Fibroblast of skin of right biceps (primary cell): ENCODE data around the gene TNK2.
"Not testable (repeated sequence)": the region's sequence is repeated elsewhere in the genome, so short reads cannot be mapped to it uniquely, and the experiment has no call there.

Source experiments
- DNase-seq: peaks from one replicate; pipeline ENCODE4 v3.0.0-alpha.2; 2013

The TNK2 gene

DNA sequence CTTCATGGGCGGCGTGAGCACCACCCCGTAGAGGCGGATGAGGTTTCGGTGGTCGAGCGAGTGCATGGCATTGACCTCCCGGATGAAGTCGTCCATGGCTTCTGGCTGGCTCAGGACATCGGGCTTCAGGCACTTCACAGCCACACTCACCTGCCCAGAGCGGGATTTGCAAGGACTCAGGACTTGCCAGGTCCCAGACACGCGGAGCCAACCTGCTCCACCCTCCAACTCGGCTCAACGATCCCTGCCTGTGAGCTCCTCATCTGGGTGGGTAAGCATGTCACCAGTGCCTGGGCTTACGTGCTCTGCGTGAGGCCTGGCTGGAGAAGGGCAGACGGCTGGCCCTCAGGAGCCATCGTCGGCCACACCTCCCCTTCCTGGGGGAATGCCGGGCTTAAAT is 25.2 kb downstream of the TNK2 start:
- no peak for DNase-seq

DNA sequence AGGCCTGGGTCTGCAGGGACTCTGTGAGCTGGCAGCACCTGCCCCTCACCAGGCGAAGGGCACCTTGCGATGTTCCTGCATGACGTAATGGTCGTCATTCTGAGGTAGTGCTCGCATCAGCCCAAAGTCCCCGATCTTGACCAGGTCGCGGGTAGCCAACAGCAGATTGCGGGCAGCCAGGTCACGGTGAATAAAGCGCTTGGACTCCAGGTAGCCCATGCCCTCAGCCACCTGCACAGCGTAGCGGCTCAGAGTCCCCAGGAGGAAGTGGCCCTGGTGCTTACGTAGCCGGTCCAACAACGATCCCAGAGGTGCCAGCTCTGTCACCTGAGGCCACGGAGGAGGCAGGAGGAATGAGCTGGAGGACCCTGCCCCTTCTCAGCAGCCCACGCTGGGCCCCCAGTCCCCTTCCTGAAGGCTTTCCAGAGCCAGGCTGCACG is 26.3 kb downstream of the TNK2 start:
- no peak for DNase-seq

DNA sequence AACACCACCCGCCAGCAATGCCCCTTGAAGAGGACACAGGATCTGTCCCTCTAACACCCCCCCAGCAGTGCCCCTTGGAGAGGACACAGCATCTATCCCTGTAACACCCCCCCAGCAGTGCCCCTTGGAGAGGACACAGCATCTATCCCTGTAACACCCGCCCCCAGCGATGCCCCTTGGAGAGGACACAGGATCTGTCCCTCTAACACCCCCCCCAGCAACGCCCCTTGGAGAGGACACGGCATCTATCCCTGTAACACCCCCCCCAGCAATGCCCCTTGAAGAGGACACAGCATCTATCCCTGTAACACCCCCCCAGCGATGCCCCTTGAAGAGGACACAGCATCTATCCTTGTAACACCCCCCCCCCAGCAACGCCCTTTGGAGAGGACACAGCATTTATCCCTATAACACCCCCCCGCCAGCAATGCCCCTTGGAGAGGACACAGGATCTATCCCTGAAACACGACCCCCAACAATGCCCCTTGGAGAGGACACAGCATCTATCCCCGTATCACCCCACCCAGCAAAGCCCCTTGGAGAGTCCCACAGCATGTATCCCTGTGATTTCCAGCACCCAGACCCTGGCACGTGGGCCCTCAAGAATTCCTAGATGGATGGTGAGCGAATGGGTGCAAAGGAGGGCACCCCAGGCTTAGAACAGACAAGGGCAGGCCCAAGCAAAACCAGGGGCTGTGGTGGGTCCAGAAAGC is 26.9 kb downstream of the TNK2 start:
- DNase-seq = no peak

DNA sequence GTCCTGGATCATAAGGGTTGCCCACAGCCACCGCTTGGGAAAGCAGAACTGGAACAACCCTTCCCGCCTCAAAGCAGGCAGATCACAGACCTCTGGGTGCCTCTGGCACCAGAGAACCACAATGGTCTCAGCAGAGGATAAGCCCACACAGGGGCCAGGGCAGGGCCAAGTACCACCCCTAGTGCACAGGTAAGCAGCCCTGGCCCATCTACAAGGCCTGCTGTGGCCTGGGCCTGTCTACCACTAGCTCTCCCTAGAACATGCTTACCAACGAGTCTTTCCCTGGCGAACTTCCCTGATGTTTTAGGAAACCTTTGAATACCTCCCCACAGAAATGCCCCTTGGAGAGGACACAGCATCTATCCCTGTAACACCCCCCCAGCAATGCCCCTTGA is 28.3 kb downstream of the TNK2 start:
- no peak for DNase-seq

DNA sequence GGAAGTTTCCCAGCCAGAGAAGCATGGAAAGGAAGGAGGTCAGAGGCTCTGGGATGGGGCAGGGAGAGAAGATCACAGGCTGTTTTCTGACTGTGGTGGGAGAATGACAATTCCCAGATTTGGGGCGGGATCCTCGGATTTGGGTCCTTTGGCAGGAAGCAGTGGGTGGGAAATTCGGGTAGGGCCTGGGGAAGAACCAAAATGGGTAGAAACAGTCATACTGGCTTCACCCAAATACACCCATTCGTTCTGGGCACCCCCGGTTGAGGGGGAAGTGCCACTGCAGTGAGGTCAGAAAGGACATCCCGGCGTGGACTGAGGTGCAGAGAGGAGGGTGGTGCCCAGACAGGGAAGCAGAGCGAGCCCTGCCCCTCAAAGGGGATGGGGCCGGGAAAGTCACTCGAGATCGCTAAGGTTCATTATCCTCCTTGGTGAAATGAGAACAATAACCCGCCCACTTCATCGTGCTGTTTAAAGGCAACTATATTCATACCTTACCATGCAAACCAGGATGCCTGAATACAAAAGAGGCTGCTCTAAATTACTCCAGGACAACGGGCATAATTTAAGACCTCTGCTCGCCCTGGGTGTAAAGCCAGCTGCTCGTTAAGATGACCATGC is 28.8 kb downstream of the TNK2 start:
- no peak for DNase-seq

DNA sequence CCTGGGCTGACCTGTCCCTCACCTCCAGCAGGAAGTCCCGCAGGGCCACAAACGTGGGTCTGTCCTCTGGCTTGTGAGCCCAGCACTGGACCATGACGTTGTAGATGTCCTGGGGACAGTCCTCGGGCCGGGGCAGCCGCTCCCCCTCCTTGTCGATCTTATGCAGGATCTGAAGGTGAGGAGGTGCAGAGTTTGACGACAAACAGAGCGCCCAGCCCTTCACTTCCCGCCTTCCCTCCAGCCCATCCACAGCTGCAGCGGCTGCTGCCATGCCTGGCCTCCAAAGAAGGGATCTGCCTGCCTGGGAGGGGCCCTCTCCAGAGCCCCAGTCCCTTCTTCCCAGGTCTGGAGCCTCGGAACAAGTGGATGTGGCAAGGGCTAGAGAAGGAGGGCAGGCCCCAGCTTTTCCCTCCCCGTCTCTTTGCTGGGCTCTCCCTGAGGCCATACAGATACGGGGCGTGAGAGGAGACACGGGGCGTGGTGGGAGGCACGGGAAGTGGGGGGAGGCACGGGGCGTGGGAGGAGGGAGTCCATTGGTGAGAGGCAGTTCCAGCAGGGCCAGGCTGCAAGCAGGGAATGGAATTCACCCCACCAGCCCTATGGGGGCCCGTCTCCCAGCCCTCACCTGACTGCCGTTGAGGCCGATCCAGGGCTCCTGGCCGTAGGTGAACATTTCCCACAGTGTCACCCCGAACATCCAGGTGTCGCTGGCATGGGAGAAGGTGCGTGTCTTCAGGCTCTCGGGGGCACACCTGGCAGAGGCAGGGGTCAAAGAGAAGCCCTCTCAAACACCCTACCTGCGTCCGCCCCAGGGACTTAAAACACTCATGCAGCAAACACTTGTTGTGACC is 29.7 kb downstream of the TNK2 start:
- DNase-seq = no peak

DNA sequence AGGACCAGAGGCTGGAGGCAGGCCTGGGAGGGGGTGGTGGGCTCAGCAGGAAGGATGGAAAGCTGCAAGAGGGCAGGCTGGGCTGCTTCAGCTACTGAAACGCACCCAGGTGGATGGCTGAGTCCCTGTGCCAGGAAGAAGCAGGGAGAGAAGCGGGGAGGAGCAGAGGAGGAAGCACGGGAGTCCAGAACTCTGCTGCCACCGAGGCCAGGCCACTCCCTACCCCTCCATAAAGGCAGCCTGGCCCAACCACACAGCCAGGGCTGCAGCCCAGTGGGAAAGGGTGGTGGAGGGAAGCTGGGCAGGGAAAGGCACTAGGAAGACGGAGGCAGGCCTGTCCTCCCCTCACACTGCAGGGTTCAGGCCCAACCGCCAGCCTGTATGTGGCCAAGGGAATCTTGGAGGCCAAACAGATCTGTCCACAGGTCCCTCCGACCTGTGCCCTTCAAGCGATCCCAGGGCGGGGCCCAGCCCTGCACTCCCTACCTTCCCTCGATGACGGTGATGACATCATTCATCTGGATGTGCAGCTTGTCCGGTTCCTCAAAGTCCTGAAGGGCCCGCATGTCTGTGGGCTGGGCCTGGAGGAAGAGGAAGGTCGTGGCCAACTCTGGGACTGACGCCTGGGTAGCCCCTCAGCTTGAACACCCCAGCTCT is 30.5 kb downstream of the TNK2 start:
- no peak for DNase-seq

DNA sequence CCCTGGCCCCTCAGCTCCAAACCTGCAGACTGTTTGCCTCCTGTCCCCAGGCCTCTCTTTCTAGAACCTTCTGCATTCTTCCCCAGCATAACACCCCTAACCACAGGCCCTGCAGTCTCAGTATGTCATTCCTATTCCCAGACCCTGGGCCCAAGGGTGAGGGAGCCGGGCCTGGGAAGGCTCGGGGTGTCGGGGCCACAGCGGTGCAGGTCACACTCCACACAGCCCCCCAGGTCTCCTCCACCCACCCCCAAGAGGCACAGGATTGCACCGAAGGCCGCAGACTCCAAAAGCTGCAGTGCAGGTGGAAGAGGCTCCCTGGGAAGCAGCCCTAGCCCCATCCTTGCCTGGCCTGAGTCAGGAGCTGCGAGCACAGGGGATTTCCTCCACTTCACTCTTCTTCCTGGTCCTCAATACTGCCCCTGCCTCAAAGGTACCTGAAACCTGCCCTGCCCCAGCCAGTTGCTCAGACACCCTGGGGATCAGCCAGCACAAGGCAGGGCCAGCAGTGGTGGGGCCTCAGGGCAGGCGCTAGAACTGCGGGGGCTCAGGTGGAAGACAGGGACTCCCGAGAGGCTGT is 31.1 kb downstream of the TNK2 start:
- no peak for DNase-seq

DNA sequence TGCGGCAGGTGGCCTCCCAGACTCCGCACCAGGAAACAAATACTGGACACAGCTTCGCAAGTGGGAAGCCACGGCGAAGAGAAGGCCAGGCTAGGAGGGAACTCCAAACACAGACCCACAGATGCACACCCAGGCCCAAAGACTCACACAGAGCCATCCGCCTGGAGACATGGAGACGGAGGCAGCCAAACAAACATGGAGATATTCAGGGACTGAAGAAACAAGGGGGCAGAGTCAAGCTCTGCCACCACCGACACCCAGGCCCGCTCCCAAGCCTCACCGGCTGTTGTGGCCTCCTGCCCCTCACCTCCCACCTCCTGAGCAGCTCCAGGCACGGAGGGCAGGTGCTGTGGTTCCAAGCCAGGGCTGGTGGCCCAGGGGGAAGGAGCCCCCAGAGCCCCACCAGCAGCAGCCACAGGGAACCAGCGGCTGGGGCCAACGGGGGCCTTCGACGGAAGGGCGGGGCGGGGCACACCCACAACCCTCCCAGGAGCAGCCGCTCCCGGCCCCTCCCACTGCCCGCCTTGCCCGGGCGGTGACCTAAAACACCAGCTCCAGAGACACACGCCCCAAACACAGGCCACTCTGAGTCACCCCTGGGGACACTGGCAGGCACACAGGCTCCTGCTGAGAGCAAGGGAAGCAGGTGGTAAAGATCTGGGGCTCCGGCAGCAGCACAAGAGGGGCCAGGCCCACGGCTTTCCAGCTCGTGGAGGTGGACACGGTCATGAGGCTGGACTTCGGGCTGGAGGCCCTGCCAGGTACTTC is 31.9 kb downstream of the TNK2 start:
- DNase-seq = no peak

DNA sequence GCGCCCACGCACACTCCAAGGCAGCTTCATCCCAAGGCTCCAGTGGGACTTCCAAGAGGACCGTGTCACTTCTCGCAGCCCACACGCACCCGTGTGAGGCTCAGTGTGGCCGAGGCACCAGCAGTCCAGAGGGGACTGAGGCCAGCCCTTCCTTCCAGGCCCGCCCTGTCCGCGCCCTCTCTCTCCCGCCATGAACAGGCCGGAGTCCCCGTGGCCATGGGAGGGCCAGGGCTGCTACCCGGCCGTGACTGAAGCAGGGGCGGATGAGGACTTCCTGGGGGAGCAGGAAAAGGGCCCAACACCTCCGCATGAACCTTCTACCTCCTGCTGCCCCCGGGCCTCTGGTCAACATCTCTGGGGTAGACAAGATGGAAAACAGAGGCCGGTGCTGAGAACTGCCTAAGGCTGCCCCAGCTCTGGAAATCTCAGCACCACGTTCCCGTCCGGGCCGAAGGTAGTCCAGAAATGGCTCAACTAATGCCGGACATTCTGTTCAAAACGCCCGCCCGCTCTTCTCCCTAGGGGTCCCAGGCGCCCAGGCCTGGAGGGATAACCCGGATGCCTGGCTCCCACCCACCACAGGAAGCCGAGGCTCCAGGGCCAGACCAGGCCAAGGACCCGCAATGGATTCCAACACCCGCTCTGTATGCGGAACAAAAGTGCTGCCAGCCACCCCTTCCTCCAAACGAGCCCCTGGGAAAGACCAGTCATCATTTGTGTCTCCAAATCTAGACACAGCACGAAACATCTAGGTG is 32.7 kb downstream of the TNK2 start:
- no peak for DNase-seq

DNA sequence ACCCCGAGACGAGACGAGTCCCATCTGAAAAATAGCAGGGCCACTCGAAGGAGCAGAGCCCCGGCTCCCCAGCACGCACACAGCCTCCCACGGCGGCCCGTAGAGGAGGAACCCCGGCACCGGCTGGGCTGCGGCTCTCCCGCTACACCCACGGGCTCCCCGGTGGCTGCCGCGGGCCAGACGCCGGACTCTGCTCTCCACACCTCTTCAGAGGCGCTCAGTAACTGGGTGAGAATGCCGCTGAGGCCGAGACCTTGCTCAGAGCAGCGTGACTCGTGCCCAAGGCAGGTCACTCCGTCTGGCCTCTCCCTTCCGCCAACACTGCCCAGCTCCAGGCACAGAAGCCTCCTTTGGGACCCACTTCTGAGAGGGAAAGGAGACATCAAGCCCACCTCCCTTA is 34.4 kb downstream of the TNK2 start:
- no peak for DNase-seq

DNA sequence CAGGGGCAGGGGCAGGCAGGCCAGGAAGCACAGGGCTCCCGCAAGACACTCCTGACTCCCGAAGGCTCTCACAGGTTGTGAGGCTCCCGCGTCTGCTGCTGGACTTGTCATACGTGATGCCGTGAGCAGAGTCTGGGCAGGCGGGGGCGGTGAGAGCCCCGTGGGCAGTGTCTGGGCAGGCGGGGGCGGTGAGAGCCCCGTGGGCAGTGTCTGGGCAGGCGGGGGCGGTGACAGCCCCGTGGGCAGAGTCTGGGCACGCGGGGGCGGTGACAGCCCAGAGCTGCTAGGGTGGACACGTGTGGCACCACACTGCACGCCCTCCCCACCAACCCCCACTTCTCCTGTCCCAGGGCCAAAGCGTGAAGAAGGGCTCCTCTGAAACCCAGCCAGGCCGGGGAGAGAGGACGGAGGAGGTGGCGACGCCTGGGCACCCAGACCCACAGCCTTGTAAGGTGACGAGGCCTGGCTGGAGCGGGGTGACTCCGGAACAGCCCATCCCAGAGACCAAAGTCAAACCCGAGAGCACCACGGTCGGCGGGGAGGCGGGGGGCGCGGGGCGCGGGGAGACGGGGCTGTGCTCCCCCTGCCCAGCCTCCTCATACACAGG is 35.0 kb downstream of the TNK2 start:
- no peak for DNase-seq

DNA sequence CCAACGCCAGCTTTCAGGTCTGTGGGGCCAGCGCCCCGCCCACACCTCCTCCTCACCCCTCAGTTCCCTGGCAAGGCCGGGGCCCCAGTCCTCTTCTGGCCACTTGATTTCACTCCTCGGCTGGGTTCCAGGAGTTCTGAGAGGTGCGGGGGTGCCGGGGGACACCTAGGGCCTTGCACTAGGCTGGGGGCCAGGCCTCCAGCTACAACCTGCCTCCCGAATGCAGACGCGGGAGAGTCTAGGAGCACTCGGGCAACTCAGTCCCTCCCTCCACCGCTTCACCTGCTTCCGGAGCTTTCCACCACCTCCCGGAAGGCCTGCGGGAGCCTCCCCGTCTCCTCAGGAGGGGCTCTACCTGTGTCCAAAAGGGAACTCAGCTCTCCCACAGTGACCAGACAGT is 35.6 kb downstream of the TNK2 start:
- no peak for DNase-seq

DNA sequence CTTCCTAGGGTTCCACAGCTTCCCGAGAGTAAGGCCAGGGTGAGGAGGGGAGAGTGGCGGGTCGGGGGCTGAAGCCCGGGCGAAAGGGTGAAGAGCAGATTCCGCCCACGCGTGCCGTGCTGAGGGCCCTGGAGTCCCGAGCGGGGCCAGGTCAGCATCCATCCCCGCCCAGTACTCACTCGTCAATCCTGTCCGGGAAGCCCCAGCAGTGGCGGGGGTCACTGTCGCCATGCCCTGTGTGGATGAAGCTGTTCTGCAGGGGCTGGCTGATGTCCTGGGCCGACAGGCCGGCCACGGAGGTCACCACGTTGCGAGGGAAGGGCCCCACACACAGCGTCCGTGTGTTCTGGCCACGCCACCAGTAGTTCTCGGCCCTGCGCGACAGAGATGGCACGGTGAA is 36.3 kb downstream of the TNK2 start:
- no peak for DNase-seq

DNA sequence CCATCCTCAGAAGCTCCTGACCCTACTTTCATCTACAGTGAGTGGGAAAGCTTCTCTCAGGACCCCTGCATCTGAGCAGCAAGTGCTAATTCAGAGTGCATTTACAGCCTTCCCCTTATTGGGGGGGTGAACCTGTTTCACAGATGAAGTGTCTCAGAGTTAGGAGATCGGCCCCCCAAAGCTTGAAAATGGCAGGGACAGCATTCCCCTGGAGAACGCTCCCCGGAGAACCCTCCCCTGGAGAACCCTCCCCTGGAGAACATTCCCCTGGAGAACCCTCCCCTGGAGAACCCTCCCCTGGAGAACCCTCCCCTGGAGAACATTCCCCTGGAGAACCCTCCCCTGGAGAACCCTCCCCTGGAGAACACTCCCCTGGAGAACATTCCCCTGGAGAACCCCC is 36.7 kb downstream of the TNK2 start:
- DNase-seq = not testable (repeated sequence)

DNA sequence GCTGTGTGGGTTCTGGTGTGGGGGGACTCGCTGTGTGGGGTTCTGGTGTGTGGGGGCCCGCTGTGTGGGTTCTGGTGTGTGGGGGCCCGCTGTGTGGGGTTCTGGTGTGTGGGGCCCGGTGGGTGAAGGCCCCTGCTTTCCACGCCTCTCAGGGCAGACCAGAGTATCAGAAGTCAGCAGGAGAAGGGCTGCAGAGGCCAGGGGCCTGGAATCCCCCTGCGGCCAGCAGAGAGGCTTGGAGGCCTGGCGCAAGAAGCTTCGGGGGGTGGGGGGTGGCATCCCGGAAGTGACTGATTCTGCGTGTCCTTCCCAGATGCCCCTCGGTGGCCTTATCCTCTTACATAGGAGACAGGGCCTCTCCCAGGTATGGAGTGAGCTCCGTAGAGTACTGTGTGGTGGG is 37.4 kb downstream of the TNK2 start:
- DNase-seq = no peak

DNA sequence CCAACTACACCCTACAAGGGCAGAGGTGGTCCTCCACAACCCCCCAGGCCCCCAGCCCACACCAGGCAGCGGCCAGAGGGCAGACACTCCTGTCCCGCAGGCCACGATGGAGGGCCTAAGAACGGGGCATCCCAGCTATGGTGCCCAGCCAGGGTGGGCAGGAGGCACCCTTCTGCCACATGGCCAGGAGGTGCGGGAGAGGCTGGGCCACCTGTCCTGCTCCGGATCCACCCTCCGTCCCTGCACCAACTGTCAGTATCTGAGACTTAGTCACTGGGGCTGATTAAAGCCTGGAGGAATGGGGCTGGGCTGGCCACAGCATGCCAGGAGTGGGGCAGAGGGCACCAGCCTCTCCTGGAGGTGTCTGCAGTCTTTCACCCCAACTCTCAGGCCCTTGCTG is 37.9 kb downstream of the TNK2 start:
- no peak for DNase-seq

DNA sequence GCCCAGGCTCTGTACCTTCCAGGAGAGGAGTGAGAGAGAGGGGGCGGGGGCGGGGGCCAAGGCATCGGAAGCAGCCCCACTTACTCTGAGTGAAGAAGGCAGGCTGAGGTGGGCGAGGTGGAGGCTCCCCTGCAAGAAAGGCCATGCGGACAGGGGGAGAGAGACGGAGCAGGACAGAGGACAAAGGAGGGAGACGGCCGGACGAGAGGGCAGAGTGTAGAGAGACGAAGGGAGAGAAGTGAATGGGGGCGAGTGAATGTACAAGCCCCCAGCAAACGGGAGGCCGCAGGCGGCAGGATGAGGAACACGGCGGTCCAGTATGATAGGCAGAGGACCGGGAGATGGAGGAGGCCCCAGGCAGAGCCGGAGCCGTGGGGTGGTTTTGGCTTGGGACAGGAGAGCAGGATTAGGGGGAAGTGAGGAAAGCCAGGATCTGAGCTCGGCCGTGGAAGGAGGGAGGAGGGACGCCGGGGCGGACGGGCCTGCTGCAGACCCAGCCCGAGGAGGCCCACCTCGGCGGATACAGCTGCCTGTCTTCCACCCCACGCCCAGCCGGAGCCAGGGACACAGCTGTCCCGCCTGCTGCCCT is 38.8 kb downstream of the TNK2 start:
- DNase-seq = no peak

DNA sequence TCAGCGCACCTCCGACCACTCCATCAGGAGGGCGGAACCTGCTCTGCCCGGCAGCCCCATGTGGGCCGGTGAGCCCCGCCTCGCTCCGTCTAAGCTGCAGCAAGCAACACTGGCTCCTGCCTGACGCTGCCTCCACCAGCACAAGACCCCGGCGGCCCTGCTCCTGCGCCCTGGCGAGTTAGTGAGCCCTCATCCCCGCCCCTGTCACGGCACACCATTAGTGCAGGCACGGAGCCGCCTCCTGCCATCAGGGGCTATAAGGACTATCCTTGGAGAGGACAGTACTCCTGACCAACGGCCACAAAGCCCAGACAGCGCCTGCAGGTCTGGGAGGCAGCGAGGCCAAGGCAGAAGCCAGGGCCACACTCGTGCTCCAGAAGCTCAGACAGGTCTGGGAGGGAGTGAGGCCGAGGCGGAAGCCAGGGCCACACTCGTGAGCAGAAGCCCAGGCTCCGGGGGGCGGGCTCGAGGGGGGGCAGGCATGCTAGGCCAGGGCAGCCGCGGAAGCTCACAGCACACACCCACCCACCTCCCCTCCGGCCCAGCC is 39.4 kb downstream of the TNK2 start:
- DNase-seq = no peak

DNA sequence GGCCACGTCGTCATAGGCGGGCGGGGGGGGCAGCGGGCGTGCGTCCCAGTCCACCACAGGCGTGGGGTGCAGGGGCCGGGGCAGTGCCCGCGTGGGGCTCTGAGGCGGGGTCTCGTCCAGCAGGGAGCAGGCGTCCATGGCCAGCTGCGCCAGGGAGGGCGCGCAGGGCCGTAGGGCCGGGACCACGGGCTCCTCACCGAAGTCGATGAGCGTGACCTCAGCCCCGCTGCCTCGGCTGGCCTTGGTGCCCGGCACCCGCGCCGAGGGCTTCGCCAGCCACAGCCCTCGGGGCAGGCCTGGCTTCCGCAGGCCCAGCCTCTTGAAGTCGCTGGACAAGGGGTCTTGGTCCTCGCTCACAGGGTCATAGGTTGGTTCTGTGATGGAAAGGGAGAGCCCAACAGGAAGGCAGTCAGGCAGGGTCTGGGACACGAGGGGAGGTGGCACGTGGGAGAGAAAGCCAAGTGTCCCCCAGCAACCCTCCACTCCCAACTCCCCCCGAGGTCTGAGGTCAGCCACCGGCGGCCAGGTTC is 40.0 kb downstream of the TNK2 start:
- DNase-seq = no peak
